CD14-positive monocyte (primary cell): ENCODE results near the gene PEDS1. TPM values are rescaled to one million over a fixed set of nuclear protein-coding genes. Genes with fewer than 3 reads are reported as not detected.
A peak's percentile ranks its signal among the peaks of the same experiment; 100 is the strongest.

Source experiments
- DNase-seq, 3 donors: peaks; one replicate each; pipeline ENCODE4 v3.0.0-alpha.2; 2011 to 2022
- H2AFZ ChIP-seq: 2 replicates; pipeline ENCODE4 v1.6.0; 2012; ENCODE audit warnings: mild to moderate bottlenecking, low read depth, low read length, inconsistent platforms; ENCODE audit not compliant: insufficient read depth, poor library complexity, severe bottlenecking
- H3K27ac ChIP-seq, 2 donors: 1 replicate in 1 of 2; 2 replicates in 1 of 2; pipeline ENCODE4 v1.5.1; 2012 to 2013; ENCODE audit warnings: low read length in 2 of 2, control low read depth in 1 of 2, inconsistent platforms in 1 of 2, low read depth in 1 of 2, mild to moderate bottlenecking in 1 of 2
- H3K27me3 ChIP-seq, 2 donors: one replicate each; pipeline versions ENCODE4 v1.6.0 to v1.6.1; 2011 to 2013; ENCODE audit warnings: low read length in 2 of 2; ENCODE audit not compliant: control insufficient read depth in 2 of 2, insufficient read depth in 2 of 2
- H3K36me3 ChIP-seq, 2 donors: replicated peaks in 1 of 2; 1 replicate in 1 of 2; 2 replicates in 1 of 2; pipeline versions ENCODE4 v1.5.1 to v1.6.1; 2012 to 2013; ENCODE audit warnings: low read length in 2 of 2, control low read depth in 1 of 2, inconsistent platforms in 1 of 2, mild to moderate bottlenecking in 1 of 2; ENCODE audit not compliant: insufficient read depth in 2 of 2, control insufficient read depth in 1 of 2
- H3K4me1 ChIP-seq, 2 donors: 1 replicate in 1 of 2; 2 replicates in 1 of 2; pipeline versions ENCODE4 v1.5.1 to v1.6.1; 2012 to 2013; ENCODE audit warnings: low read length in 2 of 2, control low read depth in 1 of 2, inconsistent platforms in 1 of 2, mild to moderate bottlenecking in 1 of 2, moderate library complexity in 1 of 2; ENCODE audit not compliant: insufficient read depth in 2 of 2, control insufficient read depth in 1 of 2
- H3K4me2 ChIP-seq: replicated peaks from 2 replicates; pipeline ENCODE3; 2012; ENCODE audit warnings: low read length, moderate library complexity, mild to moderate bottlenecking; ENCODE audit not compliant: poor library complexity, severe bottlenecking; ENCODE audit errors: extremely low read depth
- H3K4me3 ChIP-seq, 3 experiments: fragments of 200-600 bp in 1 of 3; sonication (generic) in 1 of 3; replicated peaks in 1 of 3; 1 replicate in 2 of 3; 2 replicates in 1 of 3; pipeline ENCODE4 v1.5.1; 2011 to 2013; ENCODE audit warnings: low read length in 3 of 3, mild to moderate bottlenecking in 3 of 3, control low read depth in 2 of 3, low read depth in 2 of 3, inconsistent platforms in 1 of 3, moderate library complexity in 1 of 3
- H3K79me2 ChIP-seq: 2 replicates; pipeline ENCODE4 v1.6.0; 2012; ENCODE audit warnings: mild to moderate bottlenecking, control low read depth, inconsistent platforms, low read length, moderate library complexity; ENCODE audit not compliant: insufficient read depth
- H3K9ac ChIP-seq: 2 replicates; pipeline ENCODE4 v1.6.0; 2017; ENCODE audit warnings: low read length, mild to moderate bottlenecking; ENCODE audit not compliant: insufficient read depth, poor library complexity, severe bottlenecking
- H3K9me3 ChIP-seq, 2 donors: replicated peaks in 1 of 2; 1 replicate in 1 of 2; 2 replicates in 1 of 2; pipeline versions ENCODE4 v1.5.1 to v1.6.1; 2012 to 2013; ENCODE audit warnings: low read length in 2 of 2, control low read depth in 1 of 2; ENCODE audit not compliant: control insufficient read depth in 1 of 2, insufficient read depth in 1 of 2
- H4K20me1 ChIP-seq: 2 replicates; pipeline ENCODE4 v1.6.0; 2012; ENCODE audit warnings: mild to moderate bottlenecking, low read length, control low read depth, moderate library complexity; ENCODE audit not compliant: insufficient read depth
- H3K27ac Mint-ChIP-seq, 7 donors: one replicate each; pipeline ENCODE4 v1.8.0; 2020; ENCODE audit warnings: mild to moderate bottlenecking in 7 of 7, mixed read lengths in 7 of 7, moderate library complexity in 6 of 7, inconsistent platforms in 2 of 7
- H3K27me3 Mint-ChIP-seq, 3 donors: one replicate each; pipeline ENCODE4 v1.8.0; 2021 to 2022; ENCODE audit warnings: low read depth in 3 of 3, mild to moderate bottlenecking in 3 of 3, mixed read lengths in 3 of 3, moderate library complexity in 3 of 3, inconsistent platforms in 1 of 3
- H3K36me3 Mint-ChIP-seq, 2 donors: one replicate each; pipeline ENCODE4 v1.8.0; 2020; ENCODE audit warnings: mixed read lengths in 2 of 2, inconsistent platforms in 1 of 2, mild to moderate bottlenecking in 1 of 2
- H3K4me1 Mint-ChIP-seq: one replicate; pipeline ENCODE4 v1.8.0; 2020; ENCODE audit warnings: mild to moderate bottlenecking, mixed read lengths
- H3K4me3 Mint-ChIP-seq, 2 donors: one replicate each; pipeline ENCODE4 v1.8.0; 2020; ENCODE audit warnings: mild to moderate bottlenecking in 2 of 2, mixed read lengths in 2 of 2, moderate library complexity in 1 of 2
- H3K9me3 Mint-ChIP-seq, 7 donors: one replicate each; pipeline ENCODE4 v1.8.0; 2020 to 2022; ENCODE audit warnings: mixed read lengths in 7 of 7, mild to moderate bottlenecking in 6 of 7, moderate library complexity in 6 of 7, inconsistent platforms in 2 of 7
- CTCF ChIP-seq: fragments of 200-600 bp; IDR thresholded peaks from one replicate; pipeline ENCODE4 v1.8.0; 2022; ENCODE audit warnings: antibody characterized with exemption, mild to moderate bottlenecking
- WGBS: methylation state at CpG from one replicate; pipeline ENCODE4 v1.1.5; 2013; ENCODE audit warnings: missing lambda C conversion rate; ENCODE audit not compliant: insufficient coverage; 5-methylcytosine and 5-hydroxymethylcytosine counted together
- intact Hi-C, 2 donors: fragments of 100-400 bp; cut with micrococcal nuclease; formaldehyde crosslinking; loops; one replicate each; pipeline versions ENCODE4 v1.15.0 to v1.15.1; 2023
- polyA plus RNA-seq, 3 donors: library from polyadenylated mRNA; depleted of rRNA in 1 of 3; unstranded in 2 of 3; stranded (reverse) in 1 of 3; fragments of 300-500 nt in 2 of 3; fragments of >200 nt in 1 of 3; fragmentation: Illumina TruSeq in 2 of 3; gene quantifications; 1 replicate in 2 of 3; 2 replicates in 1 of 3; pipeline ENCODE4 v1.2.3, GENCODE V29; 2012 to 2021

The PEDS1 gene
- polyA plus RNA-seq, 3 donors, result 19.6 to 48.1 (median 25.2) TPM

GRCh38 chr20:50188879-50189680, 35.6 kb upstream of the PEDS1 start:
- Histone ChIP-seq H2AFZ (no peak overlapping the region), H3K9me3 (no peaks in the 10 kb centered on the region), H3K27me3 (no peaks in the 10 kb centered on the region), H3K4me2 (peak overlapping the region; percentile 87), H3K4me1 (peaks cover 57 to 60% of the 10 kb centered on the region in 2 donors), H3K79me2 (peaks cover 33% of the 10 kb centered on the region), H3K4me3 (peak overlapping the region in 1 of 3 experiments; percentile 96), H3K27ac (peak overlapping the region; percentile 57 to 90), H3K36me3 (peaks cover 17 to 20% of the 10 kb centered on the region in 2 donors), H4K20me1 (peaks cover 26% of the 10 kb centered on the region), H3K9ac (no peak overlapping the region)
- peak overlapping the region; percentile 21 to 64 for H3K4me3 Mint-ChIP-seq
- peak overlapping the region; percentile 75 to 94 (median 85) for H3K27ac Mint-ChIP-seq
- peaks cover 0 to 9% (median 1%) of the 10 kb centered on the region in 7 donors for H3K9me3 Mint-ChIP-seq
- 37% methylated on average over 11 of the region's 18 CpGs for WGBS
- intact Hi-C loops, result loop anchor here in 1 of 2 donors (2.0 to 5.0 kb wide), 2 partner anchors 272 to 388 kb away; no protein-coding TSS in a partner anchor
- H3K36me3 Mint-ChIP-seq, result peaks cover 20% of the 10 kb centered on the region in 2 donors
- H3K27me3 Mint-ChIP-seq, result peaks cover 3 to 10% (median 6%) of the 10 kb centered on the region in 3 donors
- TF ChIP-seq CTCF, result no peak
- peaks cover 48% of the 10 kb centered on the region for H3K4me1 Mint-ChIP-seq
- no peak for DNase-seq

GRCh38 chr20:50188287-50188688, 34.8 kb upstream of the PEDS1 start:
- H3K4me3 ChIP-seq, result no peak overlapping the region
- H3K36me3 ChIP-seq, result peaks cover 9 to 12% of the 10 kb centered on the region in 2 donors
- intact Hi-C loops, result loop anchor here in 1 of 2 donors (2.0 to 5.0 kb wide), 2 partner anchors 273 to 389 kb away; no protein-coding TSS in a partner anchor
- no peak for TF ChIP-seq CTCF
- no peak overlapping the region for H3K9ac ChIP-seq
- Mint-ChIP-seq H3K4me1 (peaks cover 47% of the 10 kb centered on the region), H3K4me3 (no peak overlapping the region), H3K27ac (peak overlapping the region in 5 of 7 donors; percentile 38 to 87 (median 64)), H3K36me3 (peaks cover 12% of the 10 kb centered on the region in 2 donors), H3K27me3 (peaks cover 3 to 10% (median 6%) of the 10 kb centered on the region in 3 donors), H3K9me3 (peaks cover 0 to 7% (median 2%) of the 10 kb centered on the region in 7 donors)
- WGBS, result 83% methylated on average over 3 of the region's 6 CpGs
- no peaks in the 10 kb centered on the region for H3K27me3 ChIP-seq
- peaks cover 51 to 54% of the 10 kb centered on the region in 2 donors for H3K4me1 ChIP-seq
- H3K27ac ChIP-seq, result peak overlapping the region in 1 of 2 donors; percentile 57
- no peaks in the 10 kb centered on the region for H3K9me3 ChIP-seq
- no peak overlapping the region for H2AFZ ChIP-seq
- DNase-seq, result no peak
- H4K20me1 ChIP-seq, result peaks cover 19% of the 10 kb centered on the region
- H3K4me2 ChIP-seq, result no peak overlapping the region
- H3K79me2 ChIP-seq, result peaks cover 25% of the 10 kb centered on the region
